ENCODE results near the gene DDX56.

- TF ChIP-seq, protein P1, sequence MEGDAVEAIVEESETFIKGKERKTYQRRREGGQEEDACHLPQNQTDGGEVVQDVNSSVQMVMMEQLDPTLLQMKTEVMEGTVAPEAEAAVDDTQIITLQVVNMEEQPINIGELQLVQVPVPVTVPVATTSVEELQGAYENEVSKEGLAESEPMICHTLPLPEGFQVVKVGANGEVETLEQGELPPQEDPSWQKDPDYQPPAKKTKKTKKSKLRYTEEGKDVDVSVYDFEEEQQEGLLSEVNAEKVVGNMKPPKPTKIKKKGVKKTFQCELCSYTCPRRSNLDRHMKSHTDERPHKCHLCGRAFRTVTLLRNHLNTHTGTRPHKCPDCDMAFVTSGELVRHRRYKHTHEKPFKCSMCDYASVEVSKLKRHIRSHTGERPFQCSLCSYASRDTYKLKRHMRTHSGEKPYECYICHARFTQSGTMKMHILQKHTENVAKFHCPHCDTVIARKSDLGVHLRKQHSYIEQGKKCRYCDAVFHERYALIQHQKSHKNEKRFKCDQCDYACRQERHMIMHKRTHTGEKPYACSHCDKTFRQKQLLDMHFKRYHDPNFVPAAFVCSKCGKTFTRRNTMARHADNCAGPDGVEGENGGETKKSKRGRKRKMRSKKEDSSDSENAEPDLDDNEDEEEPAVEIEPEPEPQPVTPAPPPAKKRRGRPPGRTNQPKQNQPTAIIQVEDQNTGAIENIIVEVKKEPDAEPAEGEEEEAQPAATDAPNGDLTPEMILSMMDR (IDR thresholded peaks at IDR 0.05): no peak
- no peak for TF ChIP-seq POLR2A (IDR thresholded peaks at IDR 0.05)
Observed at GRCh38 chr7:44536090-44536489, 37.6 kb downstream of the DDX56 start.
